K562 (cell line): ENCODE measurements around the gene IQCK. TPM values are rescaled to one million over a fixed set of nuclear protein-coding genes. Genes with fewer than 3 reads are reported as not detected.

Experiments used
- BMI1 ChIP-seq: fragments of 150-350 bp; IDR thresholded peaks from 2 replicates; pipeline ENCODE4 v1.6.1; 2014; ENCODE audit warnings: low read length
- BRCA1 ChIP-seq, 2 experiments: fragments of 450-650 bp in 1 of 2; sonication (generic) in 1 of 2; formaldehyde crosslinking in 1 of 2; IDR thresholded peaks; 2 replicates each; pipeline versions ENCODE4 v1.5.0 to v1.6.1; 2017 to 2020; ENCODE audit warnings: mild to moderate bottlenecking in 1 of 2, missing genetic modification reagents in 1 of 2
- CBX8 ChIP-seq: fragments of 200-600 bp; sonication (generic); IDR thresholded peaks from 2 replicates; pipeline ENCODE4 v1.6.1; 2012; ENCODE audit warnings: borderline replicate concordance, mixed run types, low read depth, mild to moderate bottlenecking, moderate library complexity, mixed read lengths, low read length, control low read depth, inconsistent platforms; ENCODE audit not compliant: poor library complexity, severe bottlenecking; ENCODE audit errors: extremely low read depth
- DEAF1 ChIP-seq: fragments of 450-650 bp; formaldehyde crosslinking; IDR thresholded peaks from 2 replicates; pipeline ENCODE4 v1.4.0; 2020; ENCODE audit warnings: mild to moderate bottlenecking, moderate library complexity
- DIDO1 ChIP-seq: fragments of 450-650 bp; IDR thresholded peaks from 2 replicates; pipeline ENCODE4 v1.6.1; 2016; ENCODE audit warnings: low read depth, missing biosample characterization, missing genetic modification characterization
- E2F5 ChIP-seq: sonication (generic); formaldehyde crosslinking; IDR thresholded peaks from 2 replicates; pipeline ENCODE4 v1.8.0; 2022; ENCODE audit warnings: mild to moderate bottlenecking, missing genetic modification reagents
- HMG20B ChIP-seq: fragments of 250-450 bp; sonication (Bioruptor Pico); IDR thresholded peaks from 2 replicates; pipeline ENCODE4 v1.5.0; 2021; ENCODE audit warnings: mild to moderate bottlenecking
- LCOR ChIP-seq: sonication (generic); formaldehyde crosslinking; IDR thresholded peaks from 2 replicates; pipeline ENCODE4 v1.8.0; 2022; ENCODE audit warnings: mild to moderate bottlenecking, missing genetic modification reagents
- MTA3 ChIP-seq: fragments of 450-650 bp; formaldehyde crosslinking; IDR thresholded peaks from 2 replicates; pipeline ENCODE4 v1.6.1; 2017; ENCODE audit warnings: mild to moderate bottlenecking, borderline replicate concordance
- NCOA4 ChIP-seq: fragments of 450-650 bp; IDR thresholded peaks from 2 replicates; pipeline ENCODE4 v1.6.1; 2018; ENCODE audit warnings: mild to moderate bottlenecking; ENCODE audit not compliant: partially characterized antibody
- NELFE ChIP-seq: IDR thresholded peaks from 2 replicates; pipeline ENCODE4 v1.6.1; 2011; ENCODE audit warnings: mild to moderate bottlenecking; ENCODE audit not compliant: insufficient read depth, insufficient read length
- NR3C1 ChIP-seq: sonication (generic); formaldehyde crosslinking; IDR thresholded peaks from 2 replicates; pipeline ENCODE4 v1.8.1; 2022; ENCODE audit warnings: missing genetic modification reagents
- RERE ChIP-seq: sonication (generic); formaldehyde crosslinking; IDR thresholded peaks from 2 replicates; pipeline ENCODE4 v1.8.0; 2023; ENCODE audit warnings: missing genetic modification reagents, mild to moderate bottlenecking, borderline replicate concordance
- SMARCC2 ChIP-seq: fragments of 450-650 bp; IDR thresholded peaks from 2 replicates; pipeline ENCODE4 v1.6.1; 2017; ENCODE audit warnings: antibody characterized with exemption, moderate library complexity, mild to moderate bottlenecking, low read depth
- SRSF9 ChIP-seq: fragments of 200-400 bp; formaldehyde crosslinking; IDR thresholded peaks from 2 replicates; pipeline ENCODE4 v1.6.1; 2017; ENCODE audit warnings: low read depth, low read length, borderline replicate concordance
- TBL1XR1 ChIP-seq, 2 experiments: IDR thresholded peaks; 2 replicates each; pipeline ENCODE4 v1.6.1; 2012; ENCODE audit warnings: improper control_type of control experiment in 2 of 2, low read length in 2 of 2, mild to moderate bottlenecking in 1 of 2
- ZBTB49 ChIP-seq: sonication (generic); formaldehyde crosslinking; IDR thresholded peaks from 2 replicates; pipeline ENCODE4 v1.8.0; 2022; ENCODE audit warnings: missing genetic modification reagents, mild to moderate bottlenecking, borderline replicate concordance
- polyA plus RNA-seq, 8 experiments: library from polyadenylated mRNA; depleted of rRNA in 4 of 8; stranded (reverse) in 5 of 8; unstranded in 3 of 8; fragments of >200 nt; fragmentation: Nextera tagmentation in 2 of 8; fragmentation: Illumina TruSeq in 1 of 8; extraction: Ambion mirVana in 2 of 8; extraction: Trizol in 1 of 8; gene quantifications; 2 replicates each; pipeline versions ENCODE4 v1.2.1 to v1.2.3, GENCODE V29; 2011 to 2014; ENCODE audit warnings: inconsistent platforms in 1 of 8, missing spikeins in 1 of 8
- total RNA-seq, 7 experiments: library from RNA; depleted of rRNA in 6 of 7; stranded (reverse); fragments of >200 nt in 6 of 7; fragmentation: Illumina TruSeq in 2 of 7; extraction: Trizol in 2 of 7; gene quantifications; 2 replicates each; pipeline versions ENCODE4 v1.2.1 to v1.2.3, GENCODE V29; 2011 to 2021; ENCODE audit warnings: low replicate concordance in 1 of 7

The IQCK gene
- total and polyA plus RNA-seq, 9 of the 15 experiments (the other 6 are each of a cell fraction or from before 2014, with no cell fraction given) = 5.2 to 12.2 (median 7.3) TPM

- TF ChIP-seq DEAF1 (CRISPR knock-in tag) (no peak), ZBTB49 (CRISPR knock-in tag) (no peak), HMG20B (CRISPR knock-in tag) (no peak), LCOR (CRISPR knock-in tag) (no peak), BMI1 (no peak), BRCA1 (IDR thresholded peaks at IDR 0.05) (no peak), BRCA1 (CRISPR knock-in tag; IDR thresholded peaks at IDR 0.05) (no peak), NCOA4 (no peak), DIDO1 (tag) (no peak), NR3C1 (CRISPR knock-in tag) (no peak), SRSF9 (no peak), RERE (CRISPR knock-in tag) (no peak), SMARCC2 (no peak), E2F5 (CRISPR knock-in tag) (no peak), TBL1XR1 (IDR thresholded peaks at IDR 0.05; ENCODE audit: low read length in 2 of 2) (0 out of 4 replicates have a peak, but pooled peaks of 1 of the 2 experiments have one; percentile 38), NELFE (no peak), MTA3 (no peak), CBX8 (no peak)
Measured at GRCh38 chr16:19696328-19696727, 21.7 kb upstream of the IQCK start (continued).
